HepG2 (cell line): ENCODE data around the gene CTSD. TPM values are rescaled to one million over a fixed set of nuclear protein-coding genes. Genes with fewer than 3 reads are reported as not detected.

Experiments
- ATAC-seq: fragments of 200-7000 bp; cut with Tn5 transposase; 3 replicates; pipeline ENCODE4 v1.9.1; 2020; ENCODE audit warnings: mild to moderate bottlenecking, moderate library complexity
- BruUV-seq: library from RNA; stranded (reverse); fragments of 400-500 nt; replicated peaks from 2 replicates; lab custom pipeline; 2021; lab: Mats Ljungman, UMichigan
- CTCF ChIA-PET: fragments of 300-600 bp; formaldehyde crosslinking; extraction: SDS; loops from one replicate; lab custom pipeline; 2021; ENCODE audit warnings: low total read pairs, inconsistent platforms, low intra/inter-chr PET ratio; lab: Yijun Ruan, JAX
- POLR2A ChIA-PET: fragments of 350-600 bp; sonication (Branson Sonifier 250); formaldehyde crosslinking; loops from one replicate; lab custom pipeline; 2020; ENCODE audit warnings: antibody characterized with exemption, inconsistent platforms; lab: Yijun Ruan, JAX
- DNase-seq: peaks from one replicate; pipeline ENCODE4 v3.0.0-alpha.2; 2015; ENCODE audit warnings: low spot score
- FAIRE-seq: peaks from 3 replicates; lab custom pipeline; 2011; peaks lifted over from hg19 to GRCh38; lab: Jason Lieb, UNC
- H2AFZ ChIP-seq: one replicate; pipeline ENCODE4 v1.6.1; 2011; ENCODE audit warnings: low read length, inconsistent platforms
- H3K27ac ChIP-seq: fragments of 300-600 bp; 3 replicates; pipeline ENCODE4 v1.8.0; 2011; ENCODE audit warnings: mixed run types, mild to moderate bottlenecking, mixed read lengths, low read length, inconsistent platforms; ENCODE audit not compliant: insufficient read depth; ENCODE audit errors: extremely low read length
- H3K27me3 ChIP-seq, 2 experiments: fragments of 200-600 bp in 1 of 2; 2 replicates in 1 of 2; 3 replicates in 1 of 2; pipeline versions ENCODE4 v1.6.0 to v1.8.0; 2011; ENCODE audit warnings: low read length in 2 of 2, mild to moderate bottlenecking in 2 of 2, moderate library complexity in 2 of 2, inconsistent platforms in 1 of 2; ENCODE audit not compliant: insufficient read depth in 2 of 2, control insufficient read depth in 1 of 2
- H3K36me3 ChIP-seq, 2 experiments: fragments of 200-600 bp in 1 of 2; replicated peaks in 1 of 2; 2 replicates in 1 of 2; 3 replicates in 1 of 2; pipeline versions ENCODE4 v1.5.1 to v1.8.0; 2011; ENCODE audit warnings: low read length in 2 of 2, inconsistent platforms in 1 of 2; ENCODE audit not compliant: insufficient read depth in 2 of 2, control insufficient read depth in 1 of 2
- H3K4me1 ChIP-seq: 2 replicates; pipeline ENCODE4 v1.5.1; 2012; ENCODE audit warnings: low read length, inconsistent platforms; ENCODE audit not compliant: insufficient read depth
- H3K4me2 ChIP-seq: 2 replicates; pipeline ENCODE4 v1.6.0; 2011; ENCODE audit warnings: low read depth, low read length, inconsistent platforms
- H3K4me3 ChIP-seq, 3 experiments: fragments of 200-600 bp in 1 of 3; sonication (generic), shearing (Covaris generic) in 1 of 3; replicated peaks in 1 of 3; 2 replicates each; pipeline ENCODE4 v1.5.1; 2011 to 2016; ENCODE audit warnings: low read length in 3 of 3, inconsistent platforms in 2 of 3, low read depth in 2 of 3, mild to moderate bottlenecking in 2 of 3, control low read depth in 1 of 3, mixed read lengths in 1 of 3; ENCODE audit not compliant: insufficient read depth in 1 of 3
- H3K79me2 ChIP-seq: one replicate; pipeline ENCODE4 v1.6.1; 2011; ENCODE audit warnings: low read length, inconsistent platforms; ENCODE audit not compliant: insufficient read depth
- H3K9ac ChIP-seq: 2 replicates; pipeline ENCODE4 v1.6.0; 2011; ENCODE audit warnings: mild to moderate bottlenecking, low read depth, low read length, inconsistent platforms; ENCODE audit not compliant: insufficient read depth
- H3K9me3 ChIP-seq: 2 replicates; pipeline ENCODE4 v1.5.1; 2012; ENCODE audit warnings: mild to moderate bottlenecking, low read length
- H4K20me1 ChIP-seq: 2 replicates; pipeline ENCODE4 v1.6.0; 2011; ENCODE audit warnings: inconsistent platforms, mild to moderate bottlenecking, low read length, moderate library complexity; ENCODE audit not compliant: insufficient read depth
- HDAC2 ChIP-seq: sonication (generic); formaldehyde crosslinking; IDR thresholded peaks from 2 replicates; pipeline ENCODE4 v1.4.0; 2020; ENCODE audit warnings: missing genetic modification reagents
- MZF1 ChIP-seq: sonication (generic); formaldehyde crosslinking; IDR thresholded peaks from 2 replicates; pipeline ENCODE4 v1.8.1; 2023; ENCODE audit warnings: mild to moderate bottlenecking, missing genetic modification reagents, borderline replicate concordance
- ZMYM3 ChIP-seq: sonication (generic); formaldehyde crosslinking; IDR thresholded peaks from 2 replicates; pipeline ENCODE4 v1.5.1; 2020; ENCODE audit warnings: mild to moderate bottlenecking, missing genetic modification reagents
- ZNF530 ChIP-seq: sonication (generic); formaldehyde crosslinking; IDR thresholded peaks from 2 replicates; pipeline ENCODE4 v1.5.0; 2020; ENCODE audit warnings: low read depth, mild to moderate bottlenecking, missing genetic modification reagents
- WGBS: methylation state at CpG from one replicate; pipeline ENCODE4 v1.1.6; 2017; ENCODE audit warnings: low lambda C conversion rate; 5-methylcytosine and 5-hydroxymethylcytosine counted together
- in situ Hi-C: cut with HindIII; loops from 2 replicates; pipeline ENCODE4 v1.10.0; 2017; ENCODE audit warnings: low pct_unique_long_range_greater_than_20kb; ENCODE audit not compliant: extremely low pct_ligation_motif_present
- intact Hi-C: fragments of 100-400 bp; cut with micrococcal nuclease; formaldehyde crosslinking; loops from one replicate; pipeline ENCODE4 v1.10.0; 2022; ENCODE audit not compliant: unreplicated experiment
- polyA plus RNA-seq, 8 experiments: library from polyadenylated mRNA; depleted of rRNA in 3 of 8; stranded (reverse) in 7 of 8; unstranded in 1 of 8; fragments of >200 nt; fragmentation: Illumina TruSeq in 4 of 8; extraction: Trizol in 4 of 8; gene quantifications; 2 replicates each; pipeline versions ENCODE4 v1.2.1 to v1.2.3, GENCODE V29; 2011 to 2016; ENCODE audit warnings: low read depth in 4 of 8, missing spikeins in 1 of 8, mixed read lengths in 1 of 8; ENCODE audit not compliant: insufficient read depth in 1 of 8
- total RNA-seq, 5 experiments: library from RNA; depleted of rRNA; stranded (reverse); fragments of >200 nt; fragmentation: Illumina TruSeq; extraction: Trizol; gene quantifications; 2 replicates each; pipeline ENCODE4 v1.2.3, GENCODE V29; 2016; ENCODE audit warnings: low read depth in 1 of 5
- TF ChIP-seq, protein P1 (sequence below): sonication (generic); formaldehyde crosslinking; IDR thresholded peaks from 2 replicates; pipeline ENCODE4 v1.5.1; 2020; ENCODE audit warnings: mild to moderate bottlenecking, missing genetic modification reagents, moderate library complexity
- TF ChIP-seq, protein P2 (sequence below): sonication (generic); formaldehyde crosslinking; IDR thresholded peaks from 2 replicates; pipeline ENCODE4 v1.5.1; 2020; ENCODE audit warnings: missing genetic modification reagents, mild to moderate bottlenecking, borderline replicate concordance
- TF ChIP-seq, protein P3 (sequence below): sonication (generic); formaldehyde crosslinking; IDR thresholded peaks from 2 replicates; pipeline ENCODE4 v1.5.0; 2020; ENCODE audit warnings: mild to moderate bottlenecking, missing genetic modification reagents

The CTSD gene
- total and polyA plus RNA-seq, 2 of the 13 experiments (the other 11 are each of a cell fraction or from before 2014, with no cell fraction given) = 143 to 230 TPM

DNA sequence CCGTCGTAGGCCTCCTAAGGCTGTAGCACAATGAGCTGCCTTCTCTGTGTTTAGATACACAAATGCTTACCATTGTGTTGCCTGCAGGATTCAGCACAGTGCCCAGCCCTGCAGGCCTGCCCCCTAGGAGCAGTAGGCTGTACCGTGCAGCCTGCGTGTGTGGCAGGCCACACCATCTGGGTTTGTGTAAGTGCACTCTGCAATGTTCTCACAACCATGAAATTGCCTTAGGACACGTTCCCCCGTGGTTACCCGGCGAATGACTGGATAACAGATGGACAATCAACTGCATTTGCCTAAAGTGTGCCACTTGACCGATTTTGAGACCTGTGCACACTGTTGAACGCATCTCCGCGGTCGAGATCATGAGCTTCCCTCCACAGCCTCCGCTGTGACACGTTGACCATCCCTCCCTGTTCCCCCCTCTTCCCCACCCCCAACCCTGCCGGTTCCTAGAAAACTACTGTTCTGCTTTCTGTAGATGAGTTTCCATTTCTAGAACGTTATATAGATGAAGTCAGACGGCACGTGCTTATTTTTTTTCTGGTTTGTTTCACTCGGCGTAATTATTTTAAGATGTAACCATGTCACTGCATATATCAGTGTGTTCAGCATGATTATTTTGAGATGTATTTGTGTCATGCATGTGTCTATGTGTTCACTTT lies 22.2 kb upstream of the CTSD start:
- in situ Hi-C loops = no loop called here
- no peaks in the 10 kb centered on the region for H3K9me3 ChIP-seq

DNA sequence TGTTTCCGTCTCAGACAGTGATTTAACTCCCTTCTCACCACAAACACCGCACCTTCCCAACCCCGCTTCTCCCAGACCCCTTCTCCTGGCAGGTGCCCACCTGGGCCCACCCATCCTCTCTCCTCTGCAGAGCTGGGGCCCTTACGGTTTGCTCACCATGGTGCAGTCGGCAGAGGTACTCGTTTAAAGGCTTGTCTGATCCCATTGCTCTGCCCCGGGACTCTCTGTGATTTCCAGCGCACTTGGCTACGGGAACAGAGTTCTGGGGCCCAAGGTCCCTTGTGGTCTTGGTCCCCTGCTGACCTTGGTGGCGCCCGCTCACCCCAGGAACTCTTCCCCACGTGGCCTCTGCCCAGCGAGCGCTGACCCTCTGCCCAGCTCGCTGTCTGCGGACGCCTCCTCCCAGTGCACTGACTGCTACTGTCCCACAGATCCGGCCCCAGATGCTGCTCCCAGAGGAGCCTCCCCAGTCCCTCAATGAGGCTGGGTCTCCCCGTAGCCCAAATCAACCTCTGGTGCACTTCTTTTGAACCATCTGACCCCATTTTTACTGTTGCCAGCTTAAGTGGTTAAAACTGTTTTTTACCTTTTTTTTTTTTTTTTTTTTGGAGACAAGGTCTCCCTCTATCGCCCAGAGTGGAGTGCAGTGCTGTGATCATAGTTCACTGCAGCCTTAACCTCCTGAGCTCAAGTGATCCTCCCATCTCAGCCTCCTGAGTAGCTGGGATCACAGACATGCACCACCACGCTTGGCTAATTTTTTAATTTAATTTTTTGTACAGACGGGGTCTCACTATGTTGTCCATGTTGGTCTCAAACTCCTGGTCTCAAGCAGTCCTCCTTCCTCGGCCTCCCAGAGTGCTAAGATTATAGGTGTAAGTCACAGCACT lies 21.3 kb upstream of the CTSD start:
- DNase-seq (no peak), FAIRE-seq (no peak), ATAC-seq (peak; percentile 29)
- H3K27me3 ChIP-seq = peaks cover 15 to 63% of the 10 kb centered on the region in 2 experiments
- intact Hi-C loops (no loop called here), in situ Hi-C loops (no loop called here)
- no peak overlapping the region for H3K9ac ChIP-seq
- peak overlapping the region; percentile 56; the same call in 1 of the 2 replicates for H3K4me2 ChIP-seq
- H3K79me2 ChIP-seq = no peaks in the 10 kb centered on the region
- ChIA-PET CTCF (no interaction called here), POLR2A (interaction anchor here (0.8 kb wide), 1 partner anchor 14 kb away, joined by 3 read pairs; no protein-coding TSS in a partner anchor)
- 32% methylated on average over 14 of the region's 23 CpGs for WGBS
- peaks cover 27% of the 10 kb centered on the region for H3K4me1 ChIP-seq
- H3K4me3 ChIP-seq = peak overlapping the region in 1 of 3 experiments; percentile 2; a peak in 1 of 6 replicates
- H2AFZ ChIP-seq = no peak overlapping the region
- H3K27ac ChIP-seq = no peak overlapping the region
- H3K36me3 ChIP-seq = no peaks in the 10 kb centered on the region
- H4K20me1 ChIP-seq = no peaks in the 10 kb centered on the region
- BruUV-seq = no TSS peak
- H3K9me3 ChIP-seq = no peaks in the 10 kb centered on the region
- TF ChIP-seq, protein P1, sequence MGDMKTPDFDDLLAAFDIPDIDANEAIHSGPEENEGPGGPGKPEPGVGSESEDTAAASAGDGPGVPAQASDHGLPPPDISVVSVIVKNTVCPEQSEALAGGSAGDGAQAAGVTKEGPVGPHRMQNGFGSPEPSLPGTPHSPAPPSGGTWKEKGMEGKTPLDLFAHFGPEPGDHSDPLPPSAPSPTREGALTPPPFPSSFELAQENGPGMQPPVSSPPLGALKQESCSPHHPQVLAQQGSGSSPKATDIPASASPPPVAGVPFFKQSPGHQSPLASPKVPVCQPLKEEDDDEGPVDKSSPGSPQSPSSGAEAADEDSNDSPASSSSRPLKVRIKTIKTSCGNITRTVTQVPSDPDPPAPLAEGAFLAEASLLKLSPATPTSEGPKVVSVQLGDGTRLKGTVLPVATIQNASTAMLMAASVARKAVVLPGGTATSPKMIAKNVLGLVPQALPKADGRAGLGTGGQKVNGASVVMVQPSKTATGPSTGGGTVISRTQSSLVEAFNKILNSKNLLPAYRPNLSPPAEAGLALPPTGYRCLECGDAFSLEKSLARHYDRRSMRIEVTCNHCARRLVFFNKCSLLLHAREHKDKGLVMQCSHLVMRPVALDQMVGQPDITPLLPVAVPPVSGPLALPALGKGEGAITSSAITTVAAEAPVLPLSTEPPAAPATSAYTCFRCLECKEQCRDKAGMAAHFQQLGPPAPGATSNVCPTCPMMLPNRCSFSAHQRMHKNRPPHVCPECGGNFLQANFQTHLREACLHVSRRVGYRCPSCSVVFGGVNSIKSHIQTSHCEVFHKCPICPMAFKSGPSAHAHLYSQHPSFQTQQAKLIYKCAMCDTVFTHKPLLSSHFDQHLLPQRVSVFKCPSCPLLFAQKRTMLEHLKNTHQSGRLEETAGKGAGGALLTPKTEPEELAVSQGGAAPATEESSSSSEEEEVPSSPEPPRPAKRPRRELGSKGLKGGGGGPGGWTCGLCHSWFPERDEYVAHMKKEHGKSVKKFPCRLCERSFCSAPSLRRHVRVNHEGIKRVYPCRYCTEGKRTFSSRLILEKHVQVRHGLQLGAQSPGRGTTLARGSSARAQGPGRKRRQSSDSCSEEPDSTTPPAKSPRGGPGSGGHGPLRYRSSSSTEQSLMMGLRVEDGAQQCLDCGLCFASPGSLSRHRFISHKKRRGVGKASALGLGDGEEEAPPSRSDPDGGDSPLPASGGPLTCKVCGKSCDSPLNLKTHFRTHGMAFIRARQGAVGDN = peak; percentile 20; the same call in 1 of the 2 replicates
- TF ChIP-seq, protein P2, sequence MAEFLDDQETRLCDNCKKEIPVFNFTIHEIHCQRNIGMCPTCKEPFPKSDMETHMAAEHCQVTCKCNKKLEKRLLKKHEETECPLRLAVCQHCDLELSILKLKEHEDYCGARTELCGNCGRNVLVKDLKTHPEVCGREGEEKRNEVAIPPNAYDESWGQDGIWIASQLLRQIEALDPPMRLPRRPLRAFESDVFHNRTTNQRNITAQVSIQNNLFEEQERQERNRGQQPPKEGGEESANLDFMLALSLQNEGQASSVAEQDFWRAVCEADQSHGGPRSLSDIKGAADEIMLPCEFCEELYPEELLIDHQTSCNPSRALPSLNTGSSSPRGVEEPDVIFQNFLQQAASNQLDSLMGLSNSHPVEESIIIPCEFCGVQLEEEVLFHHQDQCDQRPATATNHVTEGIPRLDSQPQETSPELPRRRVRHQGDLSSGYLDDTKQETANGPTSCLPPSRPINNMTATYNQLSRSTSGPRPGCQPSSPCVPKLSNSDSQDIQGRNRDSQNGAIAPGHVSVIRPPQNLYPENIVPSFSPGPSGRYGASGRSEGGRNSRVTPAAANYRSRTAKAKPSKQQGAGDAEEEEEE (CRISPR knock-in tag) = no peak
- TF ChIP-seq, protein P3, sequence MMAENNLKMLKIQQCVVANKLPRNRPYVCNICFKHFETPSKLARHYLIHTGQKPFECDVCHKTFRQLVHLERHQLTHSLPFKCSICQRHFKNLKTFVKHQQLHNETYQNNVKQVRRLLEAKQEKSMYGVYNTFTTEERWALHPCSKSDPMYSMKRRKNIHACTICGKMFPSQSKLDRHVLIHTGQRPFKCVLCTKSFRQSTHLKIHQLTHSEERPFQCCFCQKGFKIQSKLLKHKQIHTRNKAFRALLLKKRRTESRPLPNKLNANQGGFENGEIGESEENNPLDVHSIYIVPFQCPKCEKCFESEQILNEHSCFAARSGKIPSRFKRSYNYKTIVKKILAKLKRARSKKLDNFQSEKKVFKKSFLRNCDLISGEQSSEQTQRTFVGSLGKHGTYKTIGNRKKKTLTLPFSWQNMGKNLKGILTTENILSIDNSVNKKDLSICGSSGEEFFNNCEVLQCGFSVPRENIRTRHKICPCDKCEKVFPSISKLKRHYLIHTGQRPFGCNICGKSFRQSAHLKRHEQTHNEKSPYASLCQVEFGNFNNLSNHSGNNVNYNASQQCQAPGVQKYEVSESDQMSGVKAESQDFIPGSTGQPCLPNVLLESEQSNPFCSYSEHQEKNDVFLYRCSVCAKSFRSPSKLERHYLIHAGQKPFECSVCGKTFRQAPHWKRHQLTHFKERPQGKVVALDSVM (CRISPR knock-in tag) = peak; percentile 97
- TF ChIP-seq ZMYM3 (CRISPR knock-in tag) = 0 out of 2 replicates have a peak, but pooled peaks have one; percentile 32

More for the DNA sequence above, 22.2 kb upstream of the CTSD start:
- Histone ChIP-seq H4K20me1 (no peaks in the 10 kb centered on the region), H3K4me1 (peaks cover 27% of the 10 kb centered on the region), H2AFZ (no peak overlapping the region), H3K27me3 (peaks cover 15 to 63% of the 10 kb centered on the region in 2 experiments), H3K4me2 (no peak overlapping the region)
- CTCF ChIA-PET = no interaction called here
- intact Hi-C loops = no loop called here
- FAIRE-seq = no peak
- no peak for TF ChIP-seq MZF1 (CRISPR knock-in tag)
- no peak for TF ChIP-seq ZNF530 (CRISPR knock-in tag)
- TF ChIP-seq HDAC2 (CRISPR knock-in tag) = no peak
- TF ChIP-seq, all 625 proteins: peak for 0
- no peak overlapping the region for H3K4me3 ChIP-seq
- no TSS peak for BruUV-seq
- H3K36me3 ChIP-seq = no peaks in the 10 kb centered on the region
- ATAC-seq (peak; percentile 26), DNase-seq (no peak)
- H3K9ac ChIP-seq = no peak overlapping the region
- H3K27ac ChIP-seq = no peak overlapping the region
- POLR2A ChIA-PET = no interaction called here
- WGBS = 52% methylated on average over 11 of the region's 21 CpGs
- H3K79me2 ChIP-seq = no peaks in the 10 kb centered on the region
